CD4-positive, alpha-beta T cell treated with Interleukin-15 for 1 hour (primary cell): Measurements from ENCODE around the gene MYO1B.

Experiments used
- DNase-seq: peaks from one replicate; pipeline ENCODE4 v3.0.0-alpha.2; 2020

MYO1B gene

GRCh38 chr2:191369034-191369433, 123.8 kb downstream of the MYO1B start:
- DNase-seq = no peak

GRCh38 chr2:191374366-191374765, 129.2 kb downstream of the MYO1B start:
- DNase-seq = no peak

- DNase-seq = no peak
These were observed 129.7 kb downstream of the MYO1B start for GRCh38 chr2:191374939-191375338.

DNA sequence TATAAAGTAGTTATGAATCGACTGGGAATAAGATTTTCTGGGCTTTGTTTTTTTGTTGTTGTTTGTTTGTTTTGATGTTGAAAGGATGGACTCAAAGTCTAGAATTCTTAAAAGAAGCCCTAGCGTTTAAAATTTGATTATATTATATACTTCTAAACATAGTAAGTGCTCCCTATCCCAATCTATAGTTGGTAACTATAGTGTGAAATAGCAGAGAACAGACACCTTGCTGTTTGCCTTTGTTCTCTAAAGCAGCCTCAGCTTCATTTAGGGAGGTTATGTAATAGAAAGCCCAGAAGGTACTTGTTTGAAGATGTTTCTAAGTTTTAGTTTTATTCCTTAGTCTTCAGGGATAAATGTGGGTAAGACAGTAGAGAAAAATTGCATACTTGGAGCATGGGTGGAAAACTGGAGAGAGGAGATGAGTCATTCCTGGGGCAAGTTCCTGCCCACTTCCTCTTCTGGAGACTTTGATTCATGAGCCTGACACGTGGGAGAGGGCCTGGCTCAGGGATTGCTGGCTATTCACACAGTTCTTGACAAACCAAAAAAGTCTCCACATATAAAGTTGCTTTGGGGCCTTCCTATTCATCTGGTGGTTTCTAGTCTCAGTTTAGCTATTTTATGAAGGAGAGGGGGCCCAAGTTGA, 131.9 kb downstream of the MYO1B start:
- DNase-seq = peak; percentile 52

DNA sequence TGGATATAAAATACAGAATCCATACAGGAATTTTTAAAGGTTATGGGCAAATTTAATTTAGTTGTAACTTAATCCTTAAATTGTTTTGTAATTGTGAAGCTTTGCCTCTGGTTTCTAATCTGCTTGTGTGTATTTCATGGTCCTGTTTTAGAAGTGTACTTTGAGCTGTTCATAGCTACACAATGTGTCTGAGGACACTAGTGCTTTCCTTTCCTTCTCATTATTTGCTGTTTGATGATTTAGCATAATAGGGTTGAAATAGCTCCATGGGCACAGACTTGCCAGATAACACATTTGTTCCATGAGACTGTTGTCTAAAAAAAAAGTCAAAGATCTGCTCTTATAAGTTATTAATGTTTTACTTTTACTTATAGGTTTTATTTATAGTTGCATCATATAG, 134.2 kb downstream of the MYO1B start:
- no peak for DNase-seq

- DNase-seq = no peak
These were observed 137.6 kb downstream of the MYO1B start for GRCh38 chr2:191382801-191383200.

- no peak for DNase-seq
These were observed 138.3 kb downstream of the MYO1B start for GRCh38 chr2:191383486-191383885.

DNA sequence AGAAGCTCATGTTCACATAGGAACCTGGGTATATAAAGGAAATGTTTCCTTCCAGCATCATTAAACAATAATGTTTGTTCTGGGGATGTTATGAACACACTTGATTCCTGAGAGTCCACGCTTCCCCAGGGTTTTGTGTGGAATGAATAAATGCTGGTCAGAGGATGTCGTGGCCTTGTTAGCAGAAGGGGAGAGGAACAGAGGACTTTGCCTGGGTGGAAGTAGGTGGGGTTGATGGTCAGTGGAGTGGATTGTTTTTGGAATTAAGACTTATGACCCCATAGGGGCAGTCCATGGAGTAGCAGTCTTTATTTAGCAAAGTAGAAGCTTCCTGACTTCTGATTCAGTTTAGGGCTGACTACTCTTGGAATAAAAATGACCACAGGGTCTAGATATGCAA, 139.6 kb downstream of the MYO1B start:
- no peak for DNase-seq

- DNase-seq = no peak
These were observed 140.4 kb downstream of the MYO1B start for GRCh38 chr2:191385416-191386160.

- DNase-seq = no peak
These were observed 141.8 kb downstream of the MYO1B start for GRCh38 chr2:191386938-191387536.

GRCh38 chr2:191389288-191389687, 144.1 kb downstream of the MYO1B start:
- no peak for DNase-seq

GRCh38 chr2:191391171-191391570, 146.0 kb downstream of the MYO1B start:
- no peak for DNase-seq

GRCh38 chr2:191394043-191394442, 148.8 kb downstream of the MYO1B start:
- DNase-seq = no peak

GRCh38 chr2:191396794-191397193, 151.6 kb downstream of the MYO1B start:
- no peak for DNase-seq

DNA sequence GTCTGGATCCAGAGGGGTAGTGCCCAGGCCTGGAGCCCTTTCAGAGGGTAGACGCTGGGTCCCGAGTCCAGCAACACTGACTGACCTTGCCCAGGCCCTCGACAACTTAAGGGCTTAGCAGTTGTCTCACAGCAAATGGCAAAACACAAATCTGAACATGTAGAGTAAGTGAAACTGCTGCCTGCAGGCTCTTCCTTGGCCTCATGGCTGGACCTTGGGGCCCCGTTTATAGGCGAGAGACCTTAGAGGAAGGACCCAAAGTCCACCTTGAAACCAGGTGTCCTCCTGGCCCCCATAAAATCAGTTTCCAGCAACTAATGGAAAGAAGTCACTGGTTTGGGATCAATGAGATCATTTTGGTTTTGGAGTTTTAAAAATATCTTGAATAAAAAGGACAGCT, 154.4 kb downstream of the MYO1B start:
- DNase-seq = no peak

GRCh38 chr2:191401287-191401686, 156.1 kb downstream of the MYO1B start:
- DNase-seq = no peak

GRCh38 chr2:191402966-191403565, 157.9 kb downstream of the MYO1B start:
- DNase-seq = no peak

- no peak for DNase-seq
These were observed 159.4 kb downstream of the MYO1B start for GRCh38 chr2:191404568-191404991.

- DNase-seq = no peak
These were observed 160.3 kb downstream of the MYO1B start for GRCh38 chr2:191405546-191405945.

DNA sequence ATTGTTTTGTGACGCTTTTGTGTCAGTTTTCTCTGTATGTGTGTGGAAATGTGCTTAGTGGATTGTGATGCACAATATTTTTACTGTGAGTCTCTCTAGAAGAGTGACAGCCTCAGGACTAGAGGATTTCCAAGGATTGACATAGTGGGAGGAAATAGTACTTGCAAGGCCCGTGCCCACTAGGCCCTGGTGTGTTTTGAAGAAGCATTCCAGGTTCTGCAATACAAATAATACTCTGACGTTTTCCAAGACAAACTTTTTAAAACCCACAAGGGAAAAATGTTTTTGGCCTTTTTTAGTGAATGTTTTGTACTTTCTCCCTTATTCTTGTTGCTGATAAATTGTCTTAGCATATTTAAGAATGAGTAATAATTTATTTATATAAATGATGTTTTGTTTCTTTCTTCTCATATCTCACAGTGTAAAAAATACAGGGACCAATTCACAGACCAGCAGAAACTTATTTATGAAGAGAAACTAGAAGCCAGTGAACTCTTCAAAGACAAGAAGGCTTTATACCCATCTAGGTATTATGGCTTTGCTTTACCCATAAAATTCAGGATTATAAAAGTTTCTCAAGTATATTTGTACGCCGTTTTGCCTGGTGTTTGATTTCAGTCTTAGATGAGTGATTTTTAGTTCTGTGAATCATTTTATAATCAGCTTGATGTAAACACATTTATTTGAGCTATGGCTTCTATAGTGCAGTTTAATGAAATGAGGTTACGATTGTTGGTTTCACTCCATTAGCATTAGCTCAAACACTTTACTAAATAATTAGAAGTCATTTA, 165.6 kb downstream of the MYO1B start:
- DNase-seq = no peak

DNA sequence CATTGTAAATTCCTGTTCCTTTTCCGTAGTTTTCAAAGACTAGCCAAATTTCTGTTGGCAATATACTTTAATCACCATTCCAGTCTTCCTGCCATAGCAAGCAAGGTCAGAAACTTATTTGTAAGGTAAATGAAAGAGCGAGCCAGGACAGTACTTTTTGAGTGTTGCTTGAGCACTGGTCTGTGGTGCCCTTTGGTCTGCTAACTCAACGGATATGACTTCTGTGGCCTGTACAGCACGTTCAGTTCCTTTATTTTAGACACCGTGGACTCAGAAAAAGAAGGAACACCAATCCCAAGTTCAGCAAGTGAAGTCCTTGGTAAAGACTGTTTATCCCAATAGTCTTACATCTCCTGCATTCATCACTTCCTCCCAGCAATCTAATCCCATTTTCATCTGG, 166.3 kb downstream of the MYO1B start:
- DNase-seq = no peak

DNA sequence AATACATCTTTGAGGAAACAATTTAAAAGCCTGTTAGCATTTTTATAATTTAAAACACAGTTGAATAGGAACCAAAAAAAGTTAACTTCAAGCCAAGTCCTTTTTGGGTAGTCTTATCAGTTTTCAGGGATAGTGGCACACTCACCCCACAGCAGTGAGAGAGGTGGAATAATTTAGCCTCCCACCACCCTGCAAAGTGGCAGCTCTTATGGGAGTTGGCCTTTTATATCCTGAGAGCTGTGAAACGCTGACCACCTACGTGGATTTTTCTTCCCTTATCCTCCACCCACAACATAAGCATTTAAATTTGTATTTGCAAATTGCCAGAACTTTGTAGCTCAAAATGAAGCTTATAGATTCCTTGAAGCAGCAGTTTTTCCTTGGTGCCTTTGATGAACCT, 167.1 kb downstream of the MYO1B start:
- DNase-seq = no peak

DNA sequence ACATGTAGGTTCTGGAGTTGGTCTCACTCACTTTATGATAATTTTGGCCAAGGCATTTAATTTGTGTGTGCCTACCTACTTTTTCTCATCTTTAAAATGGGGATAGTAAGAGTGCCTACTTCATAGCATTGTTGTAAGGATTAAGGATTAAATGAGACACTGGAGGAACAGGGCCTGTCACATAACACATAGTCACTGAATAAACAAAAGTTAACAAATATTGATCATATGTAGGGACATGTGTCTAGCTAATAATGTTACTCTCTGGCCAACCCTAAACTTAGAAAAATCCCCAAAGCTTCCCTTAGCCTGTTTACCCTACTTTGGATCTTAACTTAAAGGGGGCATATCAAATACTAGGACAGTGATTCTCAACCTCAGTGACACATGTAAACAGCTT, 169.9 kb downstream of the MYO1B start:
- no peak for DNase-seq
